ENCODE data around the gene GAST.

The GAST gene

DNA sequence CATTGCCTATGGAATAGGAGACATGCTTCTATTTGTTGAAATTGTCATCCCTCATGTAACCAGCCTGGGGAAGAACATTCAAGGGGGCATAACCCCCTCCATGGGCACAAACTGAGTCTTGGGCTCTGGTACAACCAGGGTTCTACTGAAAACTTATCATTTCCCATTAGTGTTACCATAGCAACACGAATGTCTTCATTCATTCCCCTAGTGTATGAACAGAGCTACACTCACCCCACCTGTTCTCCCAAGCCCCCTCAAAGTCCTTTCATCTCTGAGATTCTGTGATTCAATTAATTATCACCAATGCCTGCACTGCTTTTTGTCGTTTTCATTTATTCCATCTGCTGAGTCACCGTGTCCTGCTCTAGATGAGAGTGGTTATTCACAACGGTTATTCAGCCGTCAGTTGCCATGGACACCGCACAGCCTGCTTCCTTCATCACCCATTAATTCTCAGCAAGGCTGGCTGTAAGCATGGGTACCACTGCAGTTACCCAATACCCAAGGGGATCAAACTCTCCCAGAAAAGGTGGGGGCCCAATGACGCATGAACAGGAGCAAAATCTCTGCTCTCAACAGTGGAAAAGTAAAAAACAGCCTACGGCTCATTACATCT, 1.6 kb upstream of the GAST start:
- no peak for DNase-seq (ENCODE audit: low read depth)

DNA sequence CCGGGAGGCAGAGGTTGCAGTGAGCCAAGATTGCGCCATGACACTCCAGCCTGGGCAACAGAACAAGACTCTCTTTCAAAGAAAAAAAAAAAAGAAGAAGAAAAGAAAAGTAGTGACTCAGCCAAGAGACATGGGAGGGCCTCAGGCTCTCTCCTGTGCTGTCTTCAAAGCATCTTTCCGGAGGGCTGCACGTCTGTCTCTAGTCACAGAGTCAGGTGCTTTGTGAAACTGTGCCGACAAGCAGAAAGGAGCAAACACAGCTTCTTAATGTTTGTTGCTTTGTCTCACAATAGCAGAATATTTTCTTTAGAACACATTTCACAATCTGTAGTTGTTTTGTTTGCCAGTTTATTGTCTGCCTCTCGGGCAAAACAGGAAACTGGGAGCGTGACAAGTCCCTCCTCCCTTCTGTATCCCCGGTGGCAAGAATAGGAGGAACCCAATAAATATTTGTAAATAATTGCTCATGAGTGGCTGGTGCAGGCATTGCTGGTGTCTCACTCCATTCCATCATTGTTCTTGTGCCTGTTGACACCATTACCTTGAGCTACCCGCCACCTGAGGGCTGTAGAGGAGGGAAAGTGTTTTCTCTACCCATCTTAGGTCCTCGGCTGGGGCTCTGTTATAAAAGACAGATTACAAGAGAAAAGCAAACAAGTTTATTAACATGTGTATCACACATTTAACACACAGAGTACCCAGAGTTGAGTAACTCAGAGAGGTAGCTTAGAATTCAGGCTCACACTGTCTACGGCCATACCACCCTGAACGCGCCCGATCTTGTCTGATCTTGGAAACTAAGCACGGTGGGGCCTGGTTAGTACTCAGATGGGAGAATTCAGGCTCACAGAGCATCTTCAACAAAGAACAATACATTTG, 5.5 kb downstream of the GAST start:
- DNase-seq (ENCODE audit: low read depth) = no peak

DNA sequence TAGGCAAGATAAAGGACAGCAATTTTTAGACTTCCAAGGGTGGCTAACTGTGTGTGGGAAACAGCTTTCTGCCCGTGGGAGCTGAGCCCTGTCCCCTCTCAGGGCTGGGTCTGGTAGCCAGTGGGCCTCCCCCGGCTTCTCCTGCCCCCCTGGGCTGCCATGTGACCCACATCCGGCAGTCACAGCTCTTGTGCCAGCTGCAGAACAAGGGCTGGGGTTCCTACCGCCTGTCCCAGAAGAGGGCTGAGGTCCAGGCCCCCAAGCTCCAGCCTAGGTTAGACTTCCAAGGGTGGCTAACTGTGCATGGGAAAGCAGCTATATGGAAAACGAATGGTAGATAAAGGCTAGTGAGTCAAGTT, 6.1 kb downstream of the GAST start:
- DNase-seq (ENCODE audit: low read depth) = no peak

DNA sequence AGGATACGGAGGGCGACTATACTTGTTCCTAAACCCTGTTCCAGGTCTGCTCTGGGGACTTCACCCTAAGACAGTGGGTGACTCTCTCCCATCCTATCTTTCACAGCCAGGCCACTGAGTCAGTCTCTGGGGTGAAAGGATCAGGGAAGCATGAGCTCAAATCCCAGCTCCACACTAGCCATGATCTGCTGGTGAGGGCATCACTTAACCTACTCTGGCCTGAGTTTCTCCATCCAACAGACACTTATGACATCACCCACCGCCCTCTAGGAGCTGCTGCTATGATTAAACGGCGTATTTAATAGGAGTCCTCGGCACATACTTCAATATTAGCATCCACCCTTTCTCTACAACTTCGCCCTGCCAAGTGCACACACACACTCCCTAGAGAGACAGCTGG, 10.1 kb downstream of the GAST start:
- DNase-seq (ENCODE audit: low read depth) = no peak

DNA sequence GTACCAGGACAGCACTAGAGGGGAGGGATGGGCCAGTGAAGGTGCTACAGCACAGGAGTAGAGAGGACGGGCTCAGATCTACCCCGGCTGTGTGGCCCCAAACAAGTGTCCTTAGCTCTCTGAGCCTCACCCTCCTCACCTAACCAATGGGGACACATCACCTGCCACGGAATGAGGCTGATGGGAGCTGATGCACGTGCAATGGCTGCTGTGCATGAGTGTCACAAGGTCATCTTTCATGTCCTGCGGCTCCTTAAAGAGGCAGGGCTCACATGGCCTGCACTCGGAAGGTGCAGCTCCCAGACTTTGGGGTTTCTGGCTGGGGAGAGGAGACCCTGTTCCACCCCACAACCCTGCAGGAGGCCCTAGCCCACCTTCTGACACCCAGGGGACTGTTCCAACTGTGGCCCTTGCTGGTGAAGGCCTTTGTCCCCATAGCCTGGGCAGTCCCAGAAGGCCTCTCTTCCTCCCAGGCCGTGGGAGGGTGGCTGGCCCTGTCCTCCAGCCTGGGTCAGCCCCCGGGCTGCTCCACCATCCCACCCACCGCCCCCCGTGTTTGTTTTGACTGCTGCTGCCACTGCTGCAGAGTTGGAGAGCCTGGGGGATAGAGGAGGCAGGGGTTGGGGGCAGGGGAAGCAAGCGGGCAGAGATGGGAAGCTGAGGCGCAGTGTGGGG, 11.8 kb downstream of the GAST start:
- no peak for DNase-seq (ENCODE audit: low read depth)

DNA sequence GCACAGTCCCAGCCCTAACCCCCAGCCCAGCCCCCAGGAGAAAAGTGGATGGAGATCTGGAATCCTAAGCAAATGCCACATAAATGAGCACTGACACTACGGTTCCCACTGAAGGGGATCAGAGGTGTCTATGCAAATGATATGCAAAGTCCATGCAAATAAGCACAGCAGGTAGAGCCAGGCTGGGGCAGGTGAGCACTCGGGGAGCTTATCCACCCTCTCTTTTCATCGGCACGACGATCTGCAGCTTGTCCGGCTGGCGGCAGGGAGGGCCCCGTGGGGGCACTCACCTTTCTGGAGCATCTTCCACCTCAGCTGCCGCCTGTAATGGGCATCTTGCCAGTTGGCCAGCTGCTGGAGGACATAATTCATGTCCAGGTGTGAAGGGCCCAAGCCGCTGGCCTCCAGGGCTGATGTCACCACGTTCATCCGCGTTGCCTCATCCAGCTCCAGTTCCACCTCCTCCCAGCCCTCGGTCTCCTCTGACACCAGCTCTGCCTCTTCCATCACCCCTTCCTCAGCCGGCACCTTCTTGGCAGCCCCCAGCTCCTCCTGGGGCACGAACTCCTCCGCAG, 12.4 kb downstream of the GAST start:
- no peak for DNase-seq (ENCODE audit: low read depth)

DNA sequence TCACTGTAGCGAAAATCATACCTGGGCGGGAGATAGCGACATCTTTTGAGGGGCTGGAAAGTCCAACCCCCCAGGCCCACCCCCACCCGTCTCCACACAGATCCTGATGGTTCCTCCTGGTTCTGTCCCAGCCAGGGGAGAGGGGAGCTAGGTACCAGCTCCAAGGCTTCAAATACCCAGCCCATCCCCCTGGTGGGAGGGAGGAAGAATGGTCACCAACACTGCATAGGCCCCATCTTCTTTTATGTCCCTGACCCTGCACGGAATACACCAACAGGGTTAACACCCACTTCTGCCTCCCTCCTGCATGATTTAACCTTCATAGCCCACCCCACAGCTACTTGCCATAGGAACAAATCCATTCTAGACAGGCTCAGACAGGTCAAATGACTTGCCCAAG, 13.0 kb downstream of the GAST start:
- DNase-seq (ENCODE audit: low read depth) = no peak

DNA sequence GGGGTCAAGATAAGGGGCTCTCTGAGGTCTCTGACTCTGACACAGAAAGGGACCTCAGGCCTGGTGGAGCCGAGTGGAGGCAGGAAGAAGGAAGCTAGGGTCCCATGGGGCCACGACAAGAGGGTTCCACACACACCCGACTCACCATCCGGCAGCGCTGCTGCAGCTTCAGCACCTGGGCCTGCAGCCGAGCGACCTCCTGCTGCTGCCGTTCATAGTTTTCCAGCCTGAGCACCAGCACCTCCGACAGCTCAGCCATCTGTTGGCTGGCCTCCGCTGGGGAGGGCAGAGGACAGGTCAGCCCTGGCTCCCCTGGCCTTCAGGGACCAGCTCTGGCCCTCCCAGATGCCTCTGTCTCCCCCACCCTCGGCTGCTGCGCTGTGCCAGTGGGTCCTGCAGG, 15.9 kb downstream of the GAST start:
- DNase-seq (ENCODE audit: low read depth) = no peak

DNA sequence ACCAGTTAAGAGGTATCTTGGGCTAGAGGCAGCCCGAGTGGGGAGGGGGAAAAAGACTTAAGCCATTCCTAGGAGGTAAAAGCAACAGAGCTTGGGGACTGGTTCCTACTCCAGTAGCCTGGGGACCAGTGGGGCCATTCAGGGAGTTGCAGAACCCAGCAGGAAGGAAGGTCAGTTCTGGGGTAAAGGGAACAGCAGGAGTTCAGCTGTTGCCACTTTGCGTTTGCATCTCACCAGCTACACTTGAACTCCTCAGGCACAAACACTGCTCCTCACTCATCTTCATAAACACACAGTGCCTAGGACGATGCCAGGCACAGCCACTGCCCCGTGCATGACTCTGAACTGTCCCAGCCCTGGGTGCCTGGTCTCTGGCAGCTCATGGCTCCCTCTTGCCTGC, 18.3 kb downstream of the GAST start:
- no peak for DNase-seq (ENCODE audit: low read depth)

DNA sequence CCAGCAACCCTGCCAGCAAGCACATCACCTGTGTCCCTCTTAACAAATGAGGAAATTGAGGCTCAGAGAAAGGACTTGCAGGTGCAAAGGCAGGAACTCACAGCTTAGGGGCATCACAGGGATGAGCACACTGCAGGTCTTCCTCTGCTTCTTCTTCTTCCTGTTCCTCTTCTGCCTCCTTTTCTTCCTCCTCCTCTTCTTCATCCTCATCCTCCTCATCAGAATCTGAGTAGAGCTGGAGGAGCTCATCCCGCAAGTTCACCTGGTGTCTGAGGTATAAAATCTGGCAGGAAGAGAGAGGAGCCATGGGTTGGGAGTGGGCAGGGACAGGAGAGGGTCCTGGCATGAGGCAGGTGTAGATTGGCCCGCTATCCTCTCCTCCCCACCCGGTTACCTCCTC, 19.7 kb downstream of the GAST start:
- no peak for DNase-seq (ENCODE audit: low read depth)

DNA sequence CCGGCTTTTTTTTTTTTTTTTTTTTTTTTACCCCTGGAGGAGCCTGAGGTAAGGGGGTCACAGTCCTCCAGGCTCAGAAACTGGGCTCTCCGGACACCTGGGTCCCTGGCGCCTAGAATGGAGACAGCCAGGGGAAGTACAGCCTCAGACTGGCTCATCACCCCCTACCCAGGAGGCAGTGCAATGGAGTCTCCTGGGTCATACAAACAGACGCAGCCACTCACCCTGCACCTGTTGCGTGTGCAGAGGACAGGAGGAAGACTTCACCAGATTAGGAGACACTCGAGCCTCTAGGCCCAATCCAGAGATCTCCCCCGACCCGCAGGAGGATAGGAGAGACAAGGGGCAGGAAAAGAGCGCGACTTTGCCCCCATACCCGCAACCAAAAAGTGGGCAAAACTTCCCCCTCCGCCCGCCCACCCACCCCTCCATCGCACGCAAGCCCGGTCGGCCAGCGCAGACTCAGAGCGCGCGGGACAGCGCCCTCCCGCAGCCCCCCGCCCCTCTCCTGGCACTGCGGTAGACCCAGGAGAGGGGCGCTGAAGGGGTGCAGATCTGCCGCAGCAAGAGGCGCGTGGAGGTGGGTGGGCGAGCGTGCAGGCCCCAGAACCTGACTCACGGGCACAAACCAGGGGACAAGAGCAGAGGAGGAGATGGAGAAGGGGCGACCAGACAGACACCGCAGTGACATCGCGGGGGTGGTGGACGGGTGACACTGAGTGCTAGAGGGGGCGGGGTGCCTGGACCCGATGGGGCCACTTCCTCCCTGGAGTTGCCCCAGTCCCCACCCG, 21.4 kb downstream of the GAST start:
- no peak for DNase-seq (ENCODE audit: low read depth)

DNA sequence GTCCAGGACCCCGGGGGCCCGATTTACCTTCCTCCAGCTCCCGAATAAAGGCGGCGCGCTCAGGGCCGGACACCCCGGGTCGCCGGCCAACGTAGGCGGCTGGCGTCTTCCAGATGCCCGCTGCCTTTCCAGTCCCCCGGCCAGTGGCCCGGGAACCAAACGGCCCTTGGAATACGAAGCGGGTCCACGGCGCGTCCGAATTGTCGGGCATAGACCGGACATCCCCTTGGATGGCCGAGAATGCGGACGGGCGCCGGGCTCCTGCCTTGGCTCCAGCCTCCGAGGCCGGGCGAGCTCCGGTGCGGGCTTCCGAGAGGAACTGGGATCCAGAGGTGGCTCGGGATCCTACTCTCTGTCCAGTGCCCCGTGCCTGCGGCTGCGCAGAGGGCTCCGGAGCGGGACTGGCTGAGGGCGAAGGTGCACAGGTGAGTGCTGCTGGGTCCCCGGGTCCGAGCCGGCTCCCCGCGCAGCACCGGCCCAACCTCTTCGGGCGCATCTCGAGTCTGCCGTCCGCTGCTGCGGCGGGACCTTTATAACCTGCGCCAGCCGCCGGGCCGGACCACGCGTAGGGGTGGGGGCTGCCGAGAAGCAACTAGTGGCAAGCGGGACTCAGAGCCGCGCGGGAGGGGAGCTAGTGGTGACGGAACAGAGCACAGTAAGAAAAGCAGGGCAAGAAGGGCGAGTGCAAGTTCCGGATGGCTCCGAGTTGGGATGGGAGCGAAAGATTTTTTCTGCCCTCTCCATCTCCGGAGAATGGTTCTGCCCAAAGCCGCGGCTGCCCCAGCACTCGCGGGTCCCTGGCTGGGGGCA, 22.2 kb downstream of the GAST start, which contains the start of gene HAP1:
HAP1 (minus strand) TSS at position 505 of the 810 bp plus-strand sequence; CDS start at position 496, 9 bp downstream.
- no peak for DNase-seq (ENCODE audit: low read depth)

DNA sequence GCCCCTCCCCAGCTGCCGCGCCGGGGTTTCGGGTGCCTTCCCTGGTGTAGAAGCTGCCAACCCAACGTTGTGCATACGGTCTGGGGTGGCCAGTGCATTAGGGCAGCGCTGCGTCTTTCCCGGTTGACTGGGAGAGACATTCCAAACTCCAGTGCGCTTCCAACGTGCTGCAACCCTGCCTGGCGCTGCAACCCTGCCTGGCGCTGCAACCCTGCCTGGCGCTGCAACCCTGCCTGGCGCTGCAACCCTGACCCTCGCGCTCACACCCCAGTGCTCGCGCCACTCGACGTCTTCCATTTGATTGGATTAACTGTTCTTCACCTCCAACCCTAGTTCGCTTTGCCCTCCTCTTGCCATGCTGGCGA, 22.8 kb downstream of the GAST start:
- no peak for DNase-seq (ENCODE audit: low read depth)

DNA sequence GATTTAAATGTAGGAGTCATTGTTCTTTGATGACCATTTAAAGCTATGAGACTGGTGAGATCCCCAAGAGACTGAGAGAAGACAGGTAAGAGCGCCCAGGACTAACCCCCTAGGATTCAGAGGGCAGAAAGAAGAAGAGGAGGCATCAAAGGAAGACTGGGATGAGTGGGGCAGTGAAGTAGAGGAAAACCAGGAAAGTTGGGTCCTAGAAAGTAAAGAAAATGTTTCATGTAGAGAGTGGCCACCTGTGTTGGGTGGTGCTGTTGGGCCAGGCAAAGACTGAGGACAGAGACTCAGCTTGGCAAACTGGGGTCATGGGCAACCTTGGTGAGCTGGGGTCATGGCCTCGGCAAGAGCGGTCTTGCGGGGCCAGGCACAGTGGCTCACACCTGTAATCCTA, 23.6 kb downstream of the GAST start:
- no peak for DNase-seq (ENCODE audit: low read depth)

DNA sequence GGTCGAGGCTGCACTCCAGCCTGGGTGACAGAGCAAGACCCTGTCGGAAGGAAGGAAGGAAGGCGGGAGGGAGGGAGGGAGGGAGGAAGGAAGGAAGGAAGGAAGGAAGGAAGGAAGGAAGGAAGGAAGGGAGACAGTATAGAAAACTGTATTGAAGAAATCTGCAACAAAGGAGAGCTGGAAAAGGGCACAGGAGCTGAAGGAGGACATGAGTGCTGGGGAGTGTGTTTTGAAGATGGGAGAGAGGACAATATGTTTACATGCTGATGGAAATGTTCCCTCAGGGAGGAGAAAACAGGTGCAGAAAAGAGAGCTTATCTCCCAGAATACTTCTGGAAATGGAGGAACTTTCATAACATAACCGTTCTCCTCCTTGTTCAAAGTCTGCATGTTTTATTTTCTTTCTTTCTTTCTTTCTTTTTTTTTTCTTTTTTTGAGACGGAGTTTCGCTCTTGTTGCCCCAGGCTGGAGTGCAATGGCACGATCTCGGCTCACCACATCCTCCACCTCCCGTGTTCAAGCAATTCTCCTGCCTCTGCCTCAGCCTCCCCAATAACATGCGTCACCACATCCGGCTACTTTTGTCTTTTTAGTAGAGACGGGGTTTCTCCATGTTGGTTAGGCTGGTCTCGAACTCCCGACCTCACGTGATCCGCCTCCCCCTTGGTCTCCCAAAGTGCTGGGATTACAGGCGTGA, 25.0 kb downstream of the GAST start:
- DNase-seq (ENCODE audit: low read depth) = no peak

DNA sequence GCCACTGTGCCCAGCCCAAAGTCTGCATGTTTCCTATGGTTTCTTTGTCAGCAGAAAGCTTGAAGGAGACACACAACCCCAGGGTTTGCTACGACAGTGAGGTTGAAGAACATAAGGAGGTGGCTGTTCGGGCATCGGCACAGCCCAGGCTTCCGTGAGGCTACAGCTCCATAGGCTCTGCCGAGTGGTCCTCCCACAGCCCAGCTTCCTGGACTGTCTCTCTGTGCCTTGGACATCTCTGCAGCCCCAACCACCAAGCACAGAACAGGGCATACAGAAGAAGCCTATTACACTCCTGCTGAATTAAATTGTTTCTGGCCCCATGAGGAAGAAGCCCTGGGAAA, 25.5 kb downstream of the GAST start:
- DNase-seq (ENCODE audit: low read depth) = no peak

DNA sequence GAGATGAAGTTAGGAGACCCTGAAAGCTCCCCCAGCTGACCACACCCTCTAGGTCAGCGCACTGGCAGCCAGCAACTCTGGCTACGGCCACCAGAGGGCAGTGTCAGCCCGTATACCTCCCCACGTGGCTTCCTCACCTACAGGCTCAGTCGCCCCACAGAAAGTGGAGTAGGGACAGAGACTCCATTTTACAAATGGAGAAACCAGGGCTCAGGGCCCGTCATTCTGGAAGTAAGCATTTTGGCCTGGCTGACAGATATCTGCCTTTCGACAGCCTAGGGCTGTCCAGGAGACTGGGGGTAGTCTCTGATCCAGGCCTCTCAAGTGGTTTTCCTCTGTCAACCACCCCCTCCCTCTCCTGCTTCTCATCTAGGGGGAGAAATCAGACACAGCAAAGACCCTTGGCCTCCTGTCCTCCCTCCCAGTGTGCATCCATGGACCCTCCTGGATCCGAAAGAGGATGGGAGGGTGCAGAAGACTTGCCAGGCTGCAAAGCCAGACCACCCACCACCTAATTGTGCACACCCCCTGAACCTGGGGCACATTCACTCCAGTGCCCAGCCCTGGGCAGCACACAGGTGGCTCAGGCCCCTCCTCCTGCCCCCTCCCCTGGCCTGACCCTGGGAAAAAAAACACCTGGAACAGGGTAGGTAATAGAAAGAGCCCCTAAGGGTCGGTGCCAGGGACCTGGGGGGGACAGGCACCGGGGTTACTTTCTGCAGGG, 26.1 kb downstream of the GAST start:
- DNase-seq (ENCODE audit: low read depth) = peak; percentile 53

DNA sequence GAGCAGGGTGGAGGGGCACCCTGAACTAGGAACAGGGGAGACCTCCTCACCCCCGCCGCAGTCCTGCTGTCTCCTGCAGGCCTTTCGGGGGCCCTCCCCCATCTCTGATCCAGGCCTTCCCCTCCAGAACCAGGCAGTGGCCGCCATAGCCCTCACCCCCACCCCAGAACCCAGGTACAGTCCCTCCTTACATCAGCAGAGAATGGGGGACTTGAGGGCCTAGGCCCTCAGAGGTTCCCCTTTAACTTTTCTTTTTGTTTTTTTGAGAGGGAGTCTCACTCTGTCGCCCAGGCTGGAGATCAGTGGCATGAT, 26.6 kb downstream of the GAST start:
- no peak for DNase-seq (ENCODE audit: low read depth)

DNA sequence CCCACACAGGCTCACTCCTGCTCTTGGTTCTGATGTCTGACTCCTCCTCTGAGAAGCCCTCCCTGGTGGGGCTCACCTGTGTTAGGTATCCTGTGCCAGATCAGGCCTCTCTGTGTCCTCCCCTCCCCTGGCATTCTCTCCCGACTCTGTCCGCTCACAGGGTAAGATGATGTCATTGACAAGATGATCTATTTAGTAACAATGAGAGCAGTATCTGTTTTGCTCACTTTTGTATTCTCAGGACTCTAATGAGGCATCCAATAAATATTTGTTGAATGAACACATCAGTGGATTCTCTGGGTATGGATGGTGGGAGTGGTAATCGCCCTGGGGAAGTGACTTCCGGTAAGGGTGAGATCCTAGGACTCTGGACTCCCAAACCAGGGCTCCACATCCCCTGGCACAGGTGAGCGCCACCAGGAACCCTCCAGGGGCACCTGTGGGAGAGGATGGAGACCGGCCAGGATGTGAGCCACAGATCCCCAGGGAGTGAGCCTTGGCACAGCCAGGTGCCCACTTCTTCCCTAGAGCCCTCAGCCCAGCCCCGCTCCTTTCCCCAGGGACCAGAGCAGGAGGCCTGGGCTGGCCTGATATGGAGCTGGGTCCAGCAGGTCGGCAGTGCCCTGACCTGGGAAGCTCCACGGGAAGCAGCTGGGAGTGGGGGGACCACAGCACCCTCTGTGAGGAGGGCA, 27.7 kb downstream of the GAST start:
- no peak for DNase-seq (ENCODE audit: low read depth)

DNA sequence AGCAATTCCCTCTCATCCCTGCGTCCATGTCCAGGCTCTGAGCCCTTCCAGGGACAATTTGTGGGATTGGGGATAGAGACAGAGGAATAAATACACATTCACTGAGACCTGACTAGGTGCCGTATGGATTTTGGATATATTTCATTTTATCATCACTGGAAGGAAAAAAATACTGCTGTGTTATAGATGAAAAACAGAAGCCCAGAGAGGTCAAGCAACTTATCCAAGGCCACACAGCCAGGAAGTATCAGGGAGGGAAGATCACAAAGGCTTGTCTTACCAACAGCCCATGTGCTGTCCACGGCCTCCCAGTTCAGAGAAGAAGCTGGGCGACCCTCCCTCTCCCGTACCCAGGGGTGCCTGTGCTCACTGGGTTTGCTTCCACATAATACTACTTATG, 28.4 kb downstream of the GAST start:
- DNase-seq (ENCODE audit: low read depth) = no peak

Data from stimulated activated CD8-positive, alpha-beta memory T cell treated with anti-CD3 and anti-CD28 coated beads, Interleukin-12 subunit alpha, Interleukin-12 subunit beta, amount 100 ng/mL, for 1 hour (primary cell).